AG04450 (cell line): Measurements from ENCODE around the gene TRIM38. TPM values are rescaled to one million over a fixed set of nuclear protein-coding genes. Genes with fewer than 3 reads are reported as not detected.

ENCODE experiments used
- CTCF ChIA-PET: fragments of 300-600, 350-600 bp; formaldehyde crosslinking; extraction: SDS; loops from one replicate; lab custom pipeline; 2022; ENCODE audit warnings: antibody characterized with exemption, inconsistent platforms; lab: Charles Lee
- POLR2A ChIA-PET: fragments of 350-600 bp; formaldehyde crosslinking; extraction: SDS; loops from one replicate; lab custom pipeline; 2021; ENCODE audit warnings: antibody characterized with exemption, inconsistent platforms; lab: Yijun Ruan, JAX
- DNase-seq: peaks from one replicate; pipeline ENCODE4 v3.0.0-alpha.2; 2011; ENCODE audit warnings: low read depth, low spot score
- H3K27ac ChIP-seq: one replicate; pipeline ENCODE4 v1.5.1; 2012; ENCODE audit warnings: low read depth, low read length, control low read depth
- H3K27me3 ChIP-seq: one replicate; pipeline ENCODE4 v1.6.0; 2012; ENCODE audit warnings: low read length; ENCODE audit not compliant: control insufficient read depth, insufficient read depth
- H3K4me3 ChIP-seq: 2 replicates; pipeline ENCODE4 v1.5.1; 2011; ENCODE audit warnings: mild to moderate bottlenecking, low read depth, low read length, control low read depth
- H3K9me3 ChIP-seq: 2 replicates; pipeline ENCODE4 v1.5.1; 2012; ENCODE audit warnings: low read length; ENCODE audit not compliant: control insufficient read depth, insufficient read depth
- CTCF ChIP-seq: IDR thresholded peaks from 2 replicates; pipeline ENCODE4 v1.5.1; 2011; ENCODE audit warnings: low read depth, low read length, control low read depth, inconsistent platforms
- polyA plus RNA-seq: library from polyadenylated mRNA; depleted of rRNA; stranded (reverse); fragments of >200 nt; gene quantifications from 2 replicates; pipeline ENCODE4 v1.2.3, GENCODE V29; 2011

TRIM38 gene
- polyA plus RNA-seq, 1 experiment: 9.1 TPM

GRCh38 chr6:25968769-25969168, 6.2 kb downstream of the TRIM38 start:
- no peaks in the 10 kb centered on the region for H3K27me3 ChIP-seq
- DNase-seq: no peak
- ChIA-PET POLR2A (interaction anchor here (0.9 kb wide), 1 partner anchor 24 kb away, joined by 3 read pairs; no protein-coding TSS in a partner anchor), CTCF (interaction anchor here (1.0 to 4.0 kb wide), 3 partner anchors 24 to 48 kb away, joined by 3 to 26 read pairs (median 7); no protein-coding TSS in a partner anchor)
- no peak for TF ChIP-seq CTCF
- no peak overlapping the region for H3K27ac ChIP-seq
- H3K4me3 ChIP-seq: no peak overlapping the region
- no peaks in the 10 kb centered on the region for H3K9me3 ChIP-seq

GRCh38 chr6:25971187-25971821, 8.7 kb downstream of the TRIM38 start:
- no peaks in the 10 kb centered on the region for H3K9me3 ChIP-seq
- TF ChIP-seq CTCF: no peak
- DNase-seq: peak; percentile 59
- POLR2A ChIA-PET: interaction anchor here (0.5 to 1.5 kb wide), 5 partner anchors 9 to 778 kb away, joined by 3 to 8 read pairs (median 6); partner anchors contain the start of gene TRIM38
- H3K27me3 ChIP-seq: no peaks in the 10 kb centered on the region
- CTCF ChIA-PET: interaction anchor here (0.9 to 4.0 kb wide), 5 partner anchors 8 to 46 kb away, joined by 3 to 26 read pairs (median 4); a partner anchor contains a TSS
- no peak overlapping the region for H3K27ac ChIP-seq
- H3K4me3 ChIP-seq: no peak overlapping the region

GRCh38 chr6:25972128-25972527, 9.5 kb downstream of the TRIM38 start:
- TF ChIP-seq CTCF: no peak
- ChIA-PET POLR2A (no interaction called here), CTCF (interaction anchor here (0.6 to 4.3 kb wide), 3 partner anchors 31 to 254 kb away, joined by 4 to 27 read pairs (median 5); a partner anchor contains a TSS)
- no peak for DNase-seq
- H3K4me3 ChIP-seq: no peak overlapping the region
- H3K27ac ChIP-seq: peak overlapping the region; percentile 66
- no peaks in the 10 kb centered on the region for H3K27me3 ChIP-seq
- no peaks in the 10 kb centered on the region for H3K9me3 ChIP-seq

- CTCF ChIA-PET: interaction anchor here (1.3 to 4.3 kb wide), 3 partner anchors 20 to 44 kb away, joined by 5 to 27 read pairs (median 20); a partner anchor contains a TSS
- no peaks in the 10 kb centered on the region for H3K9me3 ChIP-seq
- POLR2A ChIA-PET: no interaction called here
- no peaks in the 10 kb centered on the region for H3K27me3 ChIP-seq
- no peak overlapping the region for H3K27ac ChIP-seq
- TF ChIP-seq CTCF: no peak
- no peak overlapping the region for H3K4me3 ChIP-seq
- no peak for DNase-seq
These were observed 10.3 kb downstream of the TRIM38 start for GRCh38 chr6:25972902-25973301.

- DNase-seq: no peak
- Histone ChIP-seq H3K9me3 (no peaks in the 10 kb centered on the region), H3K27me3 (no peaks in the 10 kb centered on the region), H3K27ac (no peak overlapping the region), H3K4me3 (no peak overlapping the region)
- ChIA-PET POLR2A (no interaction called here), CTCF (interaction anchor here (0.8 to 4.3 kb wide), 3 partner anchors 19 to 43 kb away, joined by 5 to 27 read pairs (median 20); no protein-coding TSS in a partner anchor)
- no peak for TF ChIP-seq CTCF
These were observed 11.4 kb downstream of the TRIM38 start for GRCh38 chr6:25973923-25974555.
